Measurements from ENCODE around the gene TAS1R1.

DNA sequence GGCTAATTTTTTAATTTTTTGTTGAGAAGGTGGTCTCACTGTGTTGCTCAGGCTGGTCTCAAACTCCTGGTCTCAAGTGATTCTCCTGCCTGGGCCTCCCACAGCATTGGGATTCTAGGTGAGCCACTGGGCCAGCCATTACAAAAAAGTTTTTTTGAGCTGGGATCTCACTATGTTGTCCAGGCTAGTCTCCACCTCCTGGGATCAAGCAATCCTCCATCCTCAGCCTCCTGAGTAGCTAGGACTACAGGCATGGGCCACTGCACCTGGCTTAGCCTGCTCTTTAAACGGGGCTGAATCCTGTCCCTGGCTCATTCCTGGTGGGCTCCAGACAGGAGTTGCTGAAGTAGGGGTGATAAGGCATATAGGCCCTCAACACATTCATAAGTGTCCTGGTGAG lies 2.5 kb downstream of the TAS1R1 start:
- TF ChIP-seq, protein P1, sequence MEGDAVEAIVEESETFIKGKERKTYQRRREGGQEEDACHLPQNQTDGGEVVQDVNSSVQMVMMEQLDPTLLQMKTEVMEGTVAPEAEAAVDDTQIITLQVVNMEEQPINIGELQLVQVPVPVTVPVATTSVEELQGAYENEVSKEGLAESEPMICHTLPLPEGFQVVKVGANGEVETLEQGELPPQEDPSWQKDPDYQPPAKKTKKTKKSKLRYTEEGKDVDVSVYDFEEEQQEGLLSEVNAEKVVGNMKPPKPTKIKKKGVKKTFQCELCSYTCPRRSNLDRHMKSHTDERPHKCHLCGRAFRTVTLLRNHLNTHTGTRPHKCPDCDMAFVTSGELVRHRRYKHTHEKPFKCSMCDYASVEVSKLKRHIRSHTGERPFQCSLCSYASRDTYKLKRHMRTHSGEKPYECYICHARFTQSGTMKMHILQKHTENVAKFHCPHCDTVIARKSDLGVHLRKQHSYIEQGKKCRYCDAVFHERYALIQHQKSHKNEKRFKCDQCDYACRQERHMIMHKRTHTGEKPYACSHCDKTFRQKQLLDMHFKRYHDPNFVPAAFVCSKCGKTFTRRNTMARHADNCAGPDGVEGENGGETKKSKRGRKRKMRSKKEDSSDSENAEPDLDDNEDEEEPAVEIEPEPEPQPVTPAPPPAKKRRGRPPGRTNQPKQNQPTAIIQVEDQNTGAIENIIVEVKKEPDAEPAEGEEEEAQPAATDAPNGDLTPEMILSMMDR (IDR thresholded peaks at IDR 0.05; ENCODE audit: insufficient read depth, low read length, poor library complexity, severe bottlenecking), result no peak
- TF ChIP-seq EZH2phosphoT487 (conservative IDR thresholded peaks at IDR 0.05; ENCODE audit: low read length), result no peak
